Measurements from ENCODE around the gene ADAMTS3. TPM values are rescaled to one million over a fixed set of nuclear protein-coding genes. Genes with fewer than 3 reads are reported as not detected.

ADAMTS3 gene
- total RNA-seq, 4 donors from 2014 or later = 0.37 to 3.6 (median 0.75) TPM

GRCh38 chr4:72591547-72592454 lies 22.8 kb upstream of the ADAMTS3 start:
- TF ChIP-seq CTCF (IDR thresholded peaks at IDR 0.05) (no peak), POLR2A (IDR thresholded peaks at IDR 0.05) (no peak)
- DNase-seq (ENCODE audit: low spot score in 2 of 2) = no peak
- no peak overlapping the region for H3K4me3 ChIP-seq (ENCODE audit: low read depth, poor library complexity, severe bottlenecking)
- WGBS, 2 donors = 60 to 69% methylated on average over 11 of the region's 11 CpGs
- intact Hi-C loops (cut with DNase I; ENCODE audit: low total_unique reads) = no loop called here

- intact Hi-C loops (cut with DNase I; ENCODE audit: low total_unique reads) = no loop called here
- H3K4me3 ChIP-seq (ENCODE audit: low read depth, poor library complexity, severe bottlenecking) = no peak overlapping the region
- 92 to 97% methylated on average over 2 of the region's 2 CpGs for WGBS, 2 donors
- no peak for DNase-seq (ENCODE audit: low spot score in 2 of 2)
- TF ChIP-seq POLR2A (IDR thresholded peaks at IDR 0.05) (no peak), CTCF (IDR thresholded peaks at IDR 0.05) (no peak)
These were observed 18.3 kb upstream of the ADAMTS3 start for GRCh38 chr4:72587334-72587733.

- TF ChIP-seq POLR2A (IDR thresholded peaks at IDR 0.05) (no peak), CTCF (IDR thresholded peaks at IDR 0.05) (no peak)
- H3K4me3 ChIP-seq (ENCODE audit: low read depth, poor library complexity, severe bottlenecking) = no peak overlapping the region
- 0 to 3% methylated on average over 2 of the region's 2 CpGs for WGBS, 2 donors
- intact Hi-C loops (cut with DNase I; ENCODE audit: low total_unique reads) = no loop called here
- DNase-seq (ENCODE audit: low spot score in 2 of 2) = no peak
These were observed 13.8 kb upstream of the ADAMTS3 start for GRCh38 chr4:72582853-72583252.

DNA sequence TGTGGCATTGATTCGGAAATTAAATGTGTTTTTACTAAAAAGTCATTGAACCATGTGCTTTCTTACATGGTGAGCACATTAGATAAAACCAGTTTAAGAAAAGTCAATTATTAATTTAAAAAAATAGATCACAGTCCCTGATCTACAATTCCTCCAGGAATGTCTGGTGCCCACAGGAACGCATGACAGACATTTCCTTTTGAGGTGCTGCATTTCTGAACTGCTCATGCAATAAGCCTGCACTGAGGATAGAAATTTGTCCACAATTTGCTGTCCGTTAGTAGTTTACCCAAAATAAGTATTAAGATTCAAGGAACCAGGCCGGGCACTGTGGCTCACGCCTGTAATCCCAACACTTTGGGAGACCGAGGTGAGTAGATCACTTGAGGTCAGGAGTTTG lies 8.2 kb upstream of the ADAMTS3 start:
- no peak for DNase-seq (ENCODE audit: low spot score in 2 of 2)
- intact Hi-C loops (cut with DNase I; ENCODE audit: low total_unique reads) = no loop called here
- WGBS, 2 donors = 92 to 94% methylated on average over 6 of the region's 6 CpGs
- TF ChIP-seq CTCF (IDR thresholded peaks at IDR 0.05) (no peak), POLR2A (IDR thresholded peaks at IDR 0.05) (no peak)
- H3K4me3 ChIP-seq (ENCODE audit: low read depth, poor library complexity, severe bottlenecking) = no peak overlapping the region

DNA sequence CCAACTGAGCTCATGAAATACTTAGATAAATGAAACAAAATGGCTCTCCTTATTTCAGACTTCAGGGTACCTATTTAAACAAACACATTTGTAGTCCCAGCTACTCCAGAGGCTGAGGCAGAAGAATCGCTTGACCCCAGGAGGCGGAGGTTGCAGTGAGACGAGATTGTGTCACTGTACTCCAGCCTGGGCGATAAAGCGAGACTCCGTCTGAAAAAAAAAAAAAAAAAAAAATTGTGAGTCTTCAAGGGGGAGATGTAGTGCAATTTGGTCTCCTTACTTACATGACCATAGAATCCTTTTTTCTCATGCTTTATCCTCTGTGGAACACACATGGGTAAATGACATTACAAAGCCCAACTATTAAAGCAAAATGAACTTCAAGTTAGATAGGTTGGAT lies 2.3 kb upstream of the ADAMTS3 start:
- 74 to 86% methylated on average over 6 of the region's 6 CpGs for WGBS, 2 donors
- no peak overlapping the region for H3K4me3 ChIP-seq (ENCODE audit: low read depth, poor library complexity, severe bottlenecking)
- no peak for DNase-seq (ENCODE audit: low spot score in 2 of 2)
- intact Hi-C loops (cut with DNase I; ENCODE audit: low total_unique reads) = no loop called here
- TF ChIP-seq CTCF (IDR thresholded peaks at IDR 0.05) = no peak
- no peak for TF ChIP-seq POLR2A (IDR thresholded peaks at IDR 0.05)
